Mammary epithelial cell (primary cell): ENCODE measurements around the gene FHIT.

Source experiments
- CTCF ChIP-seq, 2 donors: IDR thresholded peaks in 1 of 2; conservative IDR thresholded peaks in 1 of 2; 2 replicates each; pipeline ENCODE4 v1.5.1; 2011 to 2012; ENCODE audit warnings: inconsistent platforms in 2 of 2, low read length in 2 of 2, mild to moderate bottlenecking in 2 of 2, control low read depth in 1 of 2, low read depth in 1 of 2; ENCODE audit not compliant: insufficient read depth in 1 of 2; ENCODE audit errors: extremely low read depth in 1 of 2
- EZH2 ChIP-seq: IDR thresholded peaks from 2 replicates; pipeline ENCODE4 v1.6.1; 2012; ENCODE audit warnings: low read length, inconsistent platforms, borderline replicate concordance

GRCh38 chr3:60250206-60250605 lies 1001.0 kb downstream of the FHIT start:
- TF ChIP-seq EZH2, result no peak
- TF ChIP-seq CTCF (conservative IDR thresholded peaks at IDR 0.05 in 1 of 2, IDR thresholded peaks at IDR 0.05 in 1 of 2; ENCODE audit: extremely low read depth in 1 of 2, insufficient read depth in 1 of 2, low read depth in 1 of 2, low read length in 2 of 2), result no peak
